ENCODE data around the gene C4A.

- TF ChIP-seq CTCF (conservative IDR thresholded peaks at IDR 0.05; ENCODE audit: low read depth, low read length) (no peak), EZH2 (IDR thresholded peaks at IDR 0.05; ENCODE audit: low read length, unreplicated experiment) (no peak), EZH2phosphoT487 (IDR thresholded peaks at IDR 0.05; ENCODE audit: borderline replicate concordance, low read length) (no peak)
These were observed 46.0 kb upstream of the C4A start for GRCh38 chr6:31935823-31936222.
